Caco-2 (cell line): ENCODE results near the gene CYS1. TPM values are rescaled to one million over a fixed set of nuclear protein-coding genes. Genes with fewer than 3 reads are reported as not detected.

Experiments used
- BruUV-seq: library from RNA; stranded (reverse); fragments of 400-500 nt; replicated peaks from 2 replicates; lab custom pipeline; 2021; lab: Mats Ljungman, UMichigan
- CTCF ChIA-PET: fragments of 300-600 bp; sonication (Branson Sonifier 250); formaldehyde crosslinking; loops from one replicate; lab custom pipeline; 2022; ENCODE audit warnings: antibody characterized with exemption; lab: Charles Lee
- POLR2A ChIA-PET: fragments of 300-600 bp; sonication (Branson Sonifier 250); formaldehyde crosslinking; loops from one replicate; lab custom pipeline; 2022; ENCODE audit warnings: antibody characterized with exemption; lab: Charles Lee
- DNase-seq, 2 experiments: peaks; one replicate each; pipeline versions ENCODE4 v3.0.0 to v3.0.0-alpha.2; 2020 to 2022
- H3K27me3 ChIP-seq: replicated peaks from 2 replicates; pipeline ENCODE4 v1.6.0; 2011; ENCODE audit warnings: low read length; ENCODE audit not compliant: control insufficient read depth, insufficient read depth
- H3K36me3 ChIP-seq: 2 replicates; pipeline ENCODE4 v1.5.1; 2011; ENCODE audit warnings: low read length; ENCODE audit not compliant: control insufficient read depth, insufficient read depth
- H3K4me1 ChIP-seq: fragments of 250-450 bp; sonication (Bioruptor Pico); 2 replicates; pipeline ENCODE4 v1.5.1; 2020; ENCODE audit warnings: mild to moderate bottlenecking
- H3K4me3 ChIP-seq: 2 replicates; pipeline ENCODE4 v1.5.1; 2011; ENCODE audit warnings: low read depth, mild to moderate bottlenecking, control low read depth, low read length
- H3K9me3 ChIP-seq: fragments of 250-450 bp; sonication (Bioruptor Pico); 2 replicates; pipeline ENCODE4 v1.5.1; 2020; ENCODE audit warnings: mild to moderate bottlenecking, moderate library complexity
- H3K27ac Mint-ChIP-seq: one replicate; pipeline ENCODE4 v1.8.0; 2022; ENCODE audit warnings: mixed read lengths; ENCODE audit not compliant: unreplicated experiment
- H3K27me3 Mint-ChIP-seq: one replicate; pipeline ENCODE4 v1.8.0; 2022; ENCODE audit warnings: mixed read lengths; ENCODE audit not compliant: insufficient read depth, unreplicated experiment
- H3K36me3 Mint-ChIP-seq: one replicate; pipeline ENCODE4 v1.8.0; 2022; ENCODE audit warnings: mild to moderate bottlenecking, mixed read lengths; ENCODE audit not compliant: insufficient read depth, unreplicated experiment
- H3K4me1 Mint-ChIP-seq: one replicate; pipeline ENCODE4 v1.8.0; 2022; ENCODE audit warnings: low read depth, mixed read lengths; ENCODE audit not compliant: unreplicated experiment
- H3K4me3 Mint-ChIP-seq: one replicate; pipeline ENCODE4 v1.8.0; 2022; ENCODE audit warnings: mild to moderate bottlenecking, moderate library complexity, mixed read lengths; ENCODE audit not compliant: unreplicated experiment
- H3K9me3 Mint-ChIP-seq: one replicate; pipeline ENCODE4 v1.8.0; 2022; ENCODE audit warnings: mixed read lengths; ENCODE audit not compliant: unreplicated experiment
- CTCF ChIP-seq, 2 experiments: fragments of 200-600 bp in 1 of 2; IDR thresholded peaks; 1 replicate in 1 of 2; 2 replicates in 1 of 2; pipeline versions ENCODE4 v1.5.1 to v1.8.0; 2011 to 2022; ENCODE audit warnings: antibody characterized with exemption in 1 of 2, control low read depth in 1 of 2, inconsistent platforms in 1 of 2, low read depth in 1 of 2, low read length in 1 of 2, mild to moderate bottlenecking in 1 of 2, moderate library complexity in 1 of 2; ENCODE audit not compliant: insufficient read depth in 1 of 2, severe bottlenecking in 1 of 2, unreplicated experiment in 1 of 2
- intact Hi-C: fragments of 100-400 bp; cut with micrococcal nuclease; formaldehyde crosslinking; loops from one replicate; pipeline ENCODE4 v1.10.0; 2022; ENCODE audit not compliant: unreplicated experiment
- total RNA-seq: library from RNA; stranded (reverse); gene quantifications from 2 replicates; pipeline ENCODE4 v1.2.3, GENCODE V29; 2022

The CYS1 gene
- total RNA-seq, 1 experiment from 2014 or later = 1.4 TPM

- no peaks in the 10 kb centered on the region for H3K27me3 ChIP-seq
- H3K27ac Mint-ChIP-seq = peak overlapping the region; percentile 96
- H3K36me3 Mint-ChIP-seq = peaks cover 49% of the 10 kb centered on the region
- TF ChIP-seq CTCF (IDR thresholded peaks at IDR 0.05; ENCODE audit: insufficient read depth in 1 of 2, low read depth in 1 of 2, low read length in 1 of 2, severe bottlenecking in 1 of 2, unreplicated experiment in 1 of 2) = no peak
- DNase-seq = peak; percentile 98 to 100
- no TSS peak for BruUV-seq
- no peaks in the 10 kb centered on the region for H3K9me3 Mint-ChIP-seq
- H3K4me1 ChIP-seq = peaks cover 20% of the 10 kb centered on the region
- peak overlapping the region; percentile 96 for H3K4me3 ChIP-seq
- intact Hi-C loops = loop anchor here (1.0 to 2.0 kb wide), 3 partner anchors 77 to 413 kb away; partner anchors contain the start of genes TAF1B and YWHAQ
- H3K4me3 Mint-ChIP-seq = peak overlapping the region; percentile 95
- no peaks in the 10 kb centered on the region for H3K36me3 ChIP-seq
- H3K27me3 Mint-ChIP-seq = no peaks in the 10 kb centered on the region
- H3K4me1 Mint-ChIP-seq = peaks cover 16% of the 10 kb centered on the region
- no peaks in the 10 kb centered on the region for H3K9me3 ChIP-seq
- ChIA-PET POLR2A (interaction anchor here (0.6 to 1.7 kb wide), 8 partner anchors 10 to 488 kb away, joined by 3 to 15 read pairs (median 7); partner anchors contain the start of genes ADAM17, ODC1 and TAF1B), CTCF (interaction anchor here (0.5 to 3.0 kb wide), 9 partner anchors 13 to 504 kb away, joined by 3 to 16 read pairs (median 4); partner anchors contain the start of genes ADAM17, HPCAL1 and TAF1B)
These were observed 36.2 kb downstream of the CYS1 start for GRCh38 chr2:10043906-10044601.

GRCh38 chr2:10043256-10043905, 36.8 kb downstream of the CYS1 start, which contains the start of gene KLF11:
Gene KLF11, plus strand, starts transcription at chr2:10043550. Its CDS starts 167 bp downstream, at chr2:10043717.
- Mint-ChIP-seq H3K4me3 (peak within 1 kb of the TSS; percentile 95), H3K4me1 (peaks cover 16% of the 10 kb centered on the region), H3K27ac (peak within 1 kb of the TSS; percentile 96), H3K36me3 (peaks cover 45% of the 10 kb centered on the region), H3K27me3 (no peaks in the 10 kb centered on the region), H3K9me3 (no peaks in the 10 kb centered on the region)
- intact Hi-C loops = loop anchor here (2.0 kb wide), 1 partner anchor 413 kb away; the partner anchor contains the start of gene YWHAQ
- BruUV-seq = no TSS peak
- CTCF ChIA-PET = interaction anchor here (0.5 to 3.0 kb wide), 9 partner anchors 14 to 505 kb away, joined by 3 to 16 read pairs (median 6); partner anchors contain the start of genes HPCAL1 and TAF1B
- Histone ChIP-seq H3K9me3 (no peaks in the 10 kb centered on the region), H3K4me1 (peaks cover 20% of the 10 kb centered on the region), H3K36me3 (no peaks in the 10 kb centered on the region), H3K27me3 (no peaks in the 10 kb centered on the region), H3K4me3 (peak within 1 kb of the TSS; percentile 96)
- TF ChIP-seq CTCF (IDR thresholded peaks at IDR 0.05; ENCODE audit: insufficient read depth in 1 of 2, low read depth in 1 of 2, low read length in 1 of 2, severe bottlenecking in 1 of 2, unreplicated experiment in 1 of 2) = no peak
- POLR2A ChIA-PET = interaction anchor here (0.6 to 1.7 kb wide), 8 partner anchors 14 to 487 kb away, joined by 3 to 15 read pairs (median 8); partner anchors contain the start of genes ODC1 and TAF1B
- DNase-seq = peak; percentile 94 to 96
